ENCODE measurements around the gene SLC25A25.

- TF ChIP-seq CTCF (IDR thresholded peaks at IDR 0.05) (no peak), POLR2A (IDR thresholded peaks at IDR 0.05) (no peak), POLR2AphosphoS5 (IDR thresholded peaks at IDR 0.05) (no peak)
These were observed 51.1 kb downstream of the SLC25A25 start for GRCh38 chr9:128118971-128119665.
